GM19397 (cell line): ENCODE results near the gene LGALS7B.

ENCODE experiments used
- ATAC-seq: cut with Tn5 transposase; IDR thresholded peaks from one replicate; pipeline ENCODE4 v1.9.1; 2021; ENCODE audit warnings: mild to moderate bottlenecking, moderate library complexity; ENCODE audit not compliant: unreplicated experiment

LGALS7B gene

DNA sequence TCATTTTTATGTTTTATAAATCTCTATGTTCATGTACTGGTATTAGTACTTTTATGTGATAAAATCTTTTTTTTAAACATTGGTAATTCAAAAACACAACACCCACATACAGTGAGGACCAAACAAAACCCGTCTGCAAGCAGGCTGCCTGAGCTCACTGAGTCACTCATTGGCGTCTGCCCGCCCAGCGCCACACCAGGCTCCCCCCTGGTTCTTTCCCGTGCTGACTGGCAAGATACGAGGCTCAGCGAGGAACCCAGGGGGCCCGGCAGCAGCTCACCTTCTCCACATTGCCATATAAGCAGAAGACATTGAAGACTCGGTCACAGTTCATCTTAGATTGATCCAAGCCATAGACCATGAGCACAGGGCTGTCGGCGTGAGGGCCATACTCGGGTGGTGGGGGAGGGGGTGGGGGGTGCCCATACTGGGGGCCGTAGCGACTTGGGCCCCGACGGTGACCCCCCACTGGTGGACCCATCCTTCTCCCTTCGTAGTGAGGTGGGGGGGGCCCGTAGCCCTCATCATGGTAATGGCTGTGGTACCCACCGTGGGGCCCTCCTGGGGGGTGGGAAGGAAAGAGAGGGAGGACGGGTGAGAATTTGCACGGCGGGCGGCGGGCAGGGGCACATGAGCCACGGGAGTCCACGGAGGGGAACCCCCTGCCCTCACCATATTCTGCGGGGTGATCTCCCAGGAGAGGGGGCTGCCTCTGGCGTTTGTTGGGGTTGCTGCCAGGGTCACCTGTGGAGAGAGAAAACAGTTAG is 51.0 kb downstream of the LGALS7B start:
- ATAC-seq = no peak

DNA sequence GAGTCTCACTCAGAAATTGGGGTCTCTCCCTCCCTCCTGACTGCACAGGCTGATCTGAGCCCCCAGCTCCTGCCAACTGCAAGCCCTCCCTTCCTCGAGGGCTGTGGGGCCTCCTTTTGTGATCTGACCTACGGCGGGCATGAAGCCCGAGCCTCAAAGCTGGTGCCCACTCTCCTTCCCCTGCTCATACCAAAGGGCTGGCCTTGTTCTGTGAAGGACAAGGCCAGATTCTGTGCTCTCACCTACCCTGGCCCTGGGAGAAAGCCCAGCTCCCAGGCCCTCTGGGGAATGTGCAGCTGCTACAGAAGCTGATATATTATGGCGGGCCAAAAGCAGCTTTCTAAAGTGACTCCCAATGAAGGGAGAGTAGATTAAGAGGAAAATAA is 51.6 kb downstream of the LGALS7B start:
- ATAC-seq = no peak
